Epithelial cell of esophagus (primary cell): ENCODE data around the gene CREB5.
"Not testable (repeated sequence)": the region's sequence is repeated elsewhere in the genome, so short reads cannot be mapped to it uniquely, and the experiment has no call there.

Source experiments
- DNase-seq: peaks from one replicate; pipeline ENCODE4 v3.0.0; 2010; ENCODE audit warnings: low read depth
- H3K4me3 ChIP-seq: 2 replicates; pipeline ENCODE4 v1.5.1; 2011; ENCODE audit warnings: mild to moderate bottlenecking, low read length, control low read depth
- TF ChIP-seq, protein P1 (sequence below): IDR thresholded peaks from 2 replicates; pipeline ENCODE4 v1.5.1; 2011; ENCODE audit warnings: low read depth, mild to moderate bottlenecking, low read length, control low read depth, inconsistent platforms; ENCODE audit not compliant: insufficient read depth; ENCODE audit errors: missing control alignments

CREB5 gene

DNA sequence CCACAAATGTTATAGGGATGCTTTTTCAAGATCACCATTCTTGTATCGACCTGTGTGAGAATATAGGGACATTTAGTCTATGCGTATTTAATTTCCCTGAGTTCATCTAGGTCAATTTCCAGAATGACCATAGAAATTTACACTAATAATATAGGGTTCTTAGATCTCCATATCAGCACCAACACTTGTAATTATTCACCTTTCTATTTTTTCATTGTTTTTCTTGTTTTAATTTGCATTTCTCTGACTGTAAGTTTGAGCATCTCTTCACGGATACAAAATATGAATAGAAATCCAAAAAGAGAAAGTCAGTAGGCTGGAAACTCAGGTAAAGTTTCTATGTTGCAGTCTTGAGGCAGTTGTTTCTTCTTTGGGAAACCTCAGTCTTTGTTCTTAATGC, 134.8 kb downstream of the CREB5 start:
- no peak overlapping the region for H3K4me3 ChIP-seq
- TF ChIP-seq, protein P1, sequence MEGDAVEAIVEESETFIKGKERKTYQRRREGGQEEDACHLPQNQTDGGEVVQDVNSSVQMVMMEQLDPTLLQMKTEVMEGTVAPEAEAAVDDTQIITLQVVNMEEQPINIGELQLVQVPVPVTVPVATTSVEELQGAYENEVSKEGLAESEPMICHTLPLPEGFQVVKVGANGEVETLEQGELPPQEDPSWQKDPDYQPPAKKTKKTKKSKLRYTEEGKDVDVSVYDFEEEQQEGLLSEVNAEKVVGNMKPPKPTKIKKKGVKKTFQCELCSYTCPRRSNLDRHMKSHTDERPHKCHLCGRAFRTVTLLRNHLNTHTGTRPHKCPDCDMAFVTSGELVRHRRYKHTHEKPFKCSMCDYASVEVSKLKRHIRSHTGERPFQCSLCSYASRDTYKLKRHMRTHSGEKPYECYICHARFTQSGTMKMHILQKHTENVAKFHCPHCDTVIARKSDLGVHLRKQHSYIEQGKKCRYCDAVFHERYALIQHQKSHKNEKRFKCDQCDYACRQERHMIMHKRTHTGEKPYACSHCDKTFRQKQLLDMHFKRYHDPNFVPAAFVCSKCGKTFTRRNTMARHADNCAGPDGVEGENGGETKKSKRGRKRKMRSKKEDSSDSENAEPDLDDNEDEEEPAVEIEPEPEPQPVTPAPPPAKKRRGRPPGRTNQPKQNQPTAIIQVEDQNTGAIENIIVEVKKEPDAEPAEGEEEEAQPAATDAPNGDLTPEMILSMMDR = no peak
- DNase-seq = no peak

DNA sequence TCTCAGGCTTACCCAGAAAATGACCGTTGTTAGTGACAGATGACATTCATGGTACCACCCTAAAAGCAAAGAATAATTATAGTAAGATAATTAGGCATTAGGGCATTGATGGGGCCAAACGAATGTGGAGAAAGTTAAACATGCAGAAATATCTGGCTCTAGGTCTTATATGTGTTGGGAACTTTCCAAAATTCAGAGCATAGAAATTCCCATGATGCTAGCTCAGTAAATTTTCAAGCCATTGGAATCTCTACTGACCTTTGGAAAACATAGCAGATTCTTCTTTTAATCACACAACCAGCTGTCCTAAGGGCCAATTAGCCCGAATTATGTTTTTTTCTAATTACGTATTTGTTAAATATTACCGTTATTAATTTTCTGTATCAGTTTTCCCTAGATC, 136.1 kb downstream of the CREB5 start:
- TF ChIP-seq, protein P1 = no peak
- H3K4me3 ChIP-seq = no peak overlapping the region
- DNase-seq = no peak

DNA sequence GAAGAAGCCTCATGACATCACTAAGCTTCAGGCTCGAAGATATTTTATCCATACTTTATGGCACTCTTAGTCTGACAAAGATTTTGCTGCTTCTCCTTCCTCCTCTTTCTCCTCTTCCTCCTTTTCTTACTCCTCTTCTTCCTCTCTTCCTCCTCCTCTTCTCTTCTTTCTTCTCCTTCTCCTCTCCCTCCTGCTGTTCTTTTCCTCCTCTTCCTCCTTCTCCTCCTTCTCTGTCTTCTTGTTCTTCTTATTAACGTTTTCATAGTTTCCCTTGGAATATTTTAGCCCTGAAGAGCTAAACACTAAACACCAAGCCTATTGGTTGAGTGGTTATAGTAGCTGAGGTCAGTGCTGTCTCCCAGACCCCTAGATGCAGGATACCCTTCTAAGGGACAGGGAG, 137.7 kb downstream of the CREB5 start:
- no peak for DNase-seq
- TF ChIP-seq, protein P1 = no peak
- H3K4me3 ChIP-seq = no peak overlapping the region

DNA sequence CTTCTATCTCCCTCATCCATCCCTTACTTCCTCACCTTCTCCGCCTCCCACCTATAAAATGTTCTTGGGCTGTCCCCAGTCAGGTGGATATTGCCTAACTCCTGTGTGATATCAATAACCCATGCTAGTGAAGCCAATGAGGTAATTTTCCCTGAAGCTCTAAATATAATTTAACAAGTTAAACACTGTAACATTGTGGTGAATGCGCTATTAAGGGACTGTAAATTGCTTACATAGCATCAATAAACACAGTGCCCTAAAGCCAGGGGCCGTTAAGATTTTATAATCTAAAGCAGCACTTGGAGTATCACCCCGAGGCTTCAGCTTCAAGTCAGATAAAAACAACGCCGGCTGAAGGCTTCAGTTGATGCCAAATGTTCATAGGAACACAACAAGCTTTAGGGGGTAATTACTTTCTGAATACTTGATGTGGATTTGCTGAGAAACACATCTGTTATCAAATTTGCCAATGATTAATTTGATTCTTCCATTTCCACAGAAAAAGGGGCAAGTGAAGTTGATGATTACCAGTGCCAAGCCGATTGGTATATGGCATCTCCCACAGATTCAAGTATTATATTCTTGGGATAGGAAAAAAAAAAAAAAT, 138.4 kb downstream of the CREB5 start:
- TF ChIP-seq, protein P1 = no peak
- no peak overlapping the region for H3K4me3 ChIP-seq
- no peak for DNase-seq

DNA sequence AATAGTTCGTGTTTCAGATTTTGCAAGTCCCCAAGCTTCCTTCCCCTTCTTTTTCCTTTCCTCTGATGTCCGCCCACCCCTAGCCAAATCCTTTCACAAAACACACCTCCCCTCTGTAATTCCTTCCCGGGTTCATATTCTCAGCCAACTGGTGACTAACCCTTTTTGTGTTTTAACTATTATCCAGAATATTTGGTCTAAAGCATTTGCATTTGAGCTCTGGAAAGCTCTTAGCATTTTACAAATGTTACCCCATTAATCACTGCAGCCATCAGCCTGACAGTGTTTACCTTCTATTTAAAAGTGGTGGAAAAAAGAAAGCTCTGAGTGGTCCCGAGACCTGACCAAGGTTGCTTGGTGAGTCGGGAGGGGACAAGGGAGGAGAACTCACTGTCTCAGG, 139.0 kb downstream of the CREB5 start:
- TF ChIP-seq, protein P1 = no peak
- no peak overlapping the region for H3K4me3 ChIP-seq
- DNase-seq = no peak

DNA sequence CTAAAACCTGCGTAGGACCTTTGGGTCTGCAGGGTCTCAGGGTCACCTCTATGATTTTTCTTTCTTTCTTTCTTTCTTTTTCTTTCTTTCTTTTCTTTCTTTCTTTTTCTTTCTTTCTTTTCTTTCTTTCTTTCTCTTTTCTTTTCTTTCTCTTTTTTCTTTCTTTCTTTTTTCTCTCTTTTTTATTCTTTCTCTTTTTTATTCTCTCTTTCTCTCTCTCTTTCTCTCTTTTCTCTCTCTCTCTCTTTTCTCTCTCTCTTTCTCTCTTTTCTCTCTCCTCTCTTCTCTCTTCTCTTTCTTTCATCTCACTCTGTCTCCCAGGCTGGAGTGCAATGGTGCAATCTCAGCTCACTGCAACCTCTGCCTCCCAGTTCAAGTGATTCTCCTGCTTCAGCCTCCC, 139.4 kb downstream of the CREB5 start:
- H3K4me3 ChIP-seq, DNase-seq: not testable (repeated sequence)

DNA sequence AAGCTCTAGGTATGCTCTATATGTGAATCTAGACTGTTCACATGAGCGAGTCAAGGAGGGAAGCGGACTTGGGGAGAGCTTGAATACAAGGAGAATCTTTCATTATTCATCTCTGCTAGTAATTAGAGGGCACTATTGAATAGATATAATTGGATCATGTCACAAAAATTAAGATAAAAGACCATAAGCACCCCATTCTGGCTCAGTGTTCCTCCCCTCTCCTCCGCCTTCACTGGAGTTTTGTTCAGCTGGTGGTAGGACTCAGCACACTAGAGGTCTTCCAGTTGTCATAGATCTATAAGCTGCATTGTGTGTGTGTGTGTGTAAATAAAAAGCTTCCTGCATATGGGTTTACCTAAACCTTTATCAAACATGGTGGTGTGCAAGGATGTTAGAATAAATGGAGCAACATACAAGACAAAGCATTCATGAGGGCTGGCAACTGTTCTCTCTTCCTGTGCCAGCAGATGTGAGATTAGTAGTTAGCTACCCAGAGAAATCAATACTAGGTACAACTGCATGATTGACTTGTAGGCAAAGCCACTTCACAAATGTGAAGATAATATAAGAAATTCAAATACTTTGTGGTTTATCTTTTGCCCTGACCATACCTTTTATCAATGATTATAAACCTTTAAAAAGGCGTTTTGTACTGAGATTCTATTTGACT, 142.6 kb downstream of the CREB5 start:
- no peak for DNase-seq
- TF ChIP-seq, protein P1 = no peak
- H3K4me3 ChIP-seq = no peak overlapping the region

DNA sequence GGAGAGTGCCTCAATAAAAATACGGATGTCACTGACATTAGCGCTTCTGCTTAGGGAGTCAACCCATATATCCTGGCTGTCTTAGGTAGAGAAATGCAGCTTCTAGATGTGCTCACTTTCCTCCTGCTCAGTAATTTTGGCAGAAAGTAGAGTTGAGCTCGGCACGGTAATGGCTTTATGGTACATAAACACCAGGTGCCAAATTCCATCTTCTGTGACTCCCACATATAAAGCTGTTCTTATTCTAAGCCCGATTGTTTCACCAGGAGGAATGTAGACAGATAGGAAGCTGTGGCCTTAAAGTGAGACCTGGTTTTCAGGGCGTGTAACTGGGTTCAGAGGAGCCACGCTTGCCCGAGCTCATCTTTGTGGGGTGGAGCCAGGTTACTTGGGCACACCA, 143.7 kb downstream of the CREB5 start:
- DNase-seq = no peak
- no peak overlapping the region for H3K4me3 ChIP-seq
- TF ChIP-seq, protein P1 = no peak
